Activated B cell treated with CpG ODN at 0.5 μM for 24 hours (primary cell): Measurements from ENCODE around the gene TRIM61. TPM values are rescaled to one million over a fixed set of nuclear protein-coding genes. Genes with fewer than 3 reads are reported as not detected.

Experiments
- ATAC-seq: fragments of 200-7000 bp; cut with Tn5 transposase; one replicate; pipeline ENCODE4 v1.10.0; 2021; ENCODE audit warnings: low read depth, mild to moderate bottlenecking, moderate library complexity
- CTCF ChIA-PET: fragments of 350-600 bp; sonication (Branson Sonifier 250); formaldehyde crosslinking; loops from one replicate; lab custom pipeline; 2021; ENCODE audit warnings: antibody characterized with exemption; lab: Charles Lee
- POLR2A ChIA-PET: fragments of 350-600 bp; sonication (Branson Sonifier 250); formaldehyde crosslinking; loops from one replicate; lab custom pipeline; 2021; ENCODE audit warnings: antibody characterized with exemption; lab: Charles Lee
- DNase-seq: peaks from one replicate; pipeline ENCODE4 v3.0.0; 2022
- H3K27ac Mint-ChIP-seq: one replicate; pipeline ENCODE4 v1.8.0; 2020; ENCODE audit warnings: mixed read lengths
- H3K27me3 Mint-ChIP-seq: one replicate; pipeline ENCODE4 v1.8.0; 2021; ENCODE audit warnings: mixed read lengths
- H3K36me3 Mint-ChIP-seq: one replicate; pipeline ENCODE4 v1.8.0; 2021; ENCODE audit warnings: low read depth, mixed read lengths
- H3K4me1 Mint-ChIP-seq: one replicate; pipeline ENCODE4 v1.8.0; 2021; ENCODE audit warnings: mixed read lengths
- H3K4me3 Mint-ChIP-seq: one replicate; pipeline ENCODE4 v1.8.0; 2020; ENCODE audit warnings: mild to moderate bottlenecking, mixed read lengths
- H3K9me3 Mint-ChIP-seq: one replicate; pipeline ENCODE4 v1.8.0; 2020; ENCODE audit warnings: mixed read lengths
- intact Hi-C: fragments of 100-400 bp; cut with micrococcal nuclease; formaldehyde crosslinking; loops from one replicate; pipeline ENCODE4 v1.15.1; 2024
- total RNA-seq: library from RNA; stranded (reverse); gene quantifications from 2 replicates; pipeline ENCODE4 v1.2.3, GENCODE V29; 2022
- TF ChIP-seq, protein P1 (sequence below): fragments of 200-600 bp; IDR thresholded peaks from one replicate; pipeline ENCODE4 v1.8.0; 2022; ENCODE audit warnings: antibody characterized with exemption, mild to moderate bottlenecking

Gene TRIM61
- total RNA-seq, 1 donor from 2014 or later = 3.6 TPM

DNA sequence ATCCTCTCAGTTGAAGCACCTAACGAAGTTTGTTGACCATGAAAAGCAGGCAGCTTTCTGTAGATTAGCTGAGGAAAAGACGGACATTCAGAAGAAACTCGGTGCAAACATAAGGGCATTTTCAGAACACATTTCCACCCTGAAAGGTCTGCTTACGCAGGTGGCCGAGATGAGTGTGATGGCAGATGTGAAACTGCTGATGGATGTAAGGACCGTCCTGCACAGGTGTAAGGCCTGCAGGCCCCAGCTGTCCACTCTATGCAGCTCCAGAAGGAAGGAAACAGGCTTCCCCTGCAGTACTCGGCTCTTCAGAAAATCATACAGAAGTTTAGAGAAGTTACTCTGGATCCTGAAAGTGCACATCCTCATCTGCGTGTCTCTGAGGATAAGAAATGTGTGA lies 33.5 kb upstream of the TRIM61 start:
- no peaks in the 10 kb centered on the region for H3K36me3 Mint-ChIP-seq
- intact Hi-C loops = no loop called here

DNA sequence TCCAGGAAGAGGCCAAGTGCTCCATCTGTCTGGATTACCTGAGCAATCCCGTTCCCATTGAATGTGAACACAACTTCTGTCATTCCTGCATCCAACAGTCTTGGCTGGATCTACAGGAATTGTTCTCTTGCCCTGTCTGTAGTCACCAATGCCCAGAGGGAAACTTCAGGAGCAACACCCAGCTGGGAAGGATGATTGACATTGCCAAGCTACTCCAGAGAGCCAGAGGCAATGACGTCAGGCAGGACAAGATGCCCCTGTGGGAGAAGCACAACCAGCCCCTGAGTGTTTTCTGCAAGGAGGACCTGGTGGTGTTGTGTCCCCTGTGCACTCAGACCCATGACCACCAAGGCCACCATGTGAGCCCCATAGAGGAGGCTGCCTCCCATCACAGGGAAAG lies 33.0 kb upstream of the TRIM61 start:
- no peaks in the 10 kb centered on the region for H3K4me1 Mint-ChIP-seq
- no peaks in the 10 kb centered on the region for H3K9me3 Mint-ChIP-seq
- intact Hi-C loops = no loop called here
- peaks cover 2% of the 10 kb centered on the region for H3K27me3 Mint-ChIP-seq
- no peak overlapping the region for H3K4me3 Mint-ChIP-seq
- DNase-seq (no peak), ATAC-seq (no peak)
- TF ChIP-seq, protein P1, sequence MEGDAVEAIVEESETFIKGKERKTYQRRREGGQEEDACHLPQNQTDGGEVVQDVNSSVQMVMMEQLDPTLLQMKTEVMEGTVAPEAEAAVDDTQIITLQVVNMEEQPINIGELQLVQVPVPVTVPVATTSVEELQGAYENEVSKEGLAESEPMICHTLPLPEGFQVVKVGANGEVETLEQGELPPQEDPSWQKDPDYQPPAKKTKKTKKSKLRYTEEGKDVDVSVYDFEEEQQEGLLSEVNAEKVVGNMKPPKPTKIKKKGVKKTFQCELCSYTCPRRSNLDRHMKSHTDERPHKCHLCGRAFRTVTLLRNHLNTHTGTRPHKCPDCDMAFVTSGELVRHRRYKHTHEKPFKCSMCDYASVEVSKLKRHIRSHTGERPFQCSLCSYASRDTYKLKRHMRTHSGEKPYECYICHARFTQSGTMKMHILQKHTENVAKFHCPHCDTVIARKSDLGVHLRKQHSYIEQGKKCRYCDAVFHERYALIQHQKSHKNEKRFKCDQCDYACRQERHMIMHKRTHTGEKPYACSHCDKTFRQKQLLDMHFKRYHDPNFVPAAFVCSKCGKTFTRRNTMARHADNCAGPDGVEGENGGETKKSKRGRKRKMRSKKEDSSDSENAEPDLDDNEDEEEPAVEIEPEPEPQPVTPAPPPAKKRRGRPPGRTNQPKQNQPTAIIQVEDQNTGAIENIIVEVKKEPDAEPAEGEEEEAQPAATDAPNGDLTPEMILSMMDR = no peak
- no peaks in the 10 kb centered on the region for H3K36me3 Mint-ChIP-seq
- CTCF ChIA-PET = no interaction called here
- H3K27ac Mint-ChIP-seq = no peak overlapping the region
- POLR2A ChIA-PET = no interaction called here

More for the DNA sequence above, 33.5 kb upstream of the TRIM61 start:
- DNase-seq = no peak
- Mint-ChIP-seq H3K4me1 (no peaks in the 10 kb centered on the region), H3K9me3 (no peaks in the 10 kb centered on the region), H3K27ac (no peak overlapping the region), H3K4me3 (no peak overlapping the region), H3K27me3 (peaks cover 2% of the 10 kb centered on the region)
- TF ChIP-seq, protein P1 = no peak
- POLR2A ChIA-PET = no interaction called here
- CTCF ChIA-PET = no interaction called here
- no peak for ATAC-seq

DNA sequence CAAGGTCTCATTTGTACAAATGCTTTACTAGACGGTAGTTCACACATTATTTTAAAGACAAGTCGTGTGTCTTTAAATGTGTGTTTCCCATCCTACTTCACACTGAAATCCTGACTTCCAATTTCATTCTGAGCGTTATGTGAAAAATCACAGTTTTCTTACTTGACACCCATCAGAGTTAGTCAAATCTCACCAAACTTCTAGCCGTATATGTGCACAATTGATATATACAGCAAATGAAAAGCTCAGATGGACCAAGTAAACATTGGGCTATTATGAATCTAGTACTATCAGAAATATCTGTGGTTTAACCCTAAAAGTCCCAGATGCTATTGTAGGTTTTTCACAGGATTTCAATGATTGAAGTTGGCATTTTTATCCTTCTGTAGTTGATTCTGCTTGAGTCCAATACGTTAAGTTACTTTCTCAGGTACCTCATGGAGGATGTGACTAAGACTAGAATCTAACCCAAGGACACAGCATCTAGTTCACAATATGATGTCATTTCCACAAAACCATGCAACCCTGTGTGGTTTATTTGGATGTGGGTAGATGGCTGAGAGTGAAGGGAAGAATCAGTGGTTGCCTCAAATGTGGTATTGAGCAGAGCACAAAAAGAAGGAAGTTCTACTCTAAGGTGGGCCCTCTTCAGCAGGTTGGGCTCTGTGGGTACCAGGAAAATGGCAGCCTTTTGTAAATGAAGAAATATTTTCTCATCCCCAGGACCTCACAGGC lies 32.2 kb upstream of the TRIM61 start:
- TF ChIP-seq, protein P1 = no peak
- ChIA-PET CTCF (interaction anchor here (0.6 kb wide), 1 partner anchor 1421 kb away, joined by 3 read pairs; no protein-coding TSS in a partner anchor), POLR2A (no interaction called here)
- no peaks in the 10 kb centered on the region for H3K4me1 Mint-ChIP-seq
- H3K27me3 Mint-ChIP-seq = peaks cover 4% of the 10 kb centered on the region
- no peak overlapping the region for H3K27ac Mint-ChIP-seq
- no peak for DNase-seq
- intact Hi-C loops = no loop called here
- ATAC-seq = no peak
- H3K4me3 Mint-ChIP-seq = no peak overlapping the region
- no peaks in the 10 kb centered on the region for H3K9me3 Mint-ChIP-seq
- H3K36me3 Mint-ChIP-seq = no peaks in the 10 kb centered on the region

DNA sequence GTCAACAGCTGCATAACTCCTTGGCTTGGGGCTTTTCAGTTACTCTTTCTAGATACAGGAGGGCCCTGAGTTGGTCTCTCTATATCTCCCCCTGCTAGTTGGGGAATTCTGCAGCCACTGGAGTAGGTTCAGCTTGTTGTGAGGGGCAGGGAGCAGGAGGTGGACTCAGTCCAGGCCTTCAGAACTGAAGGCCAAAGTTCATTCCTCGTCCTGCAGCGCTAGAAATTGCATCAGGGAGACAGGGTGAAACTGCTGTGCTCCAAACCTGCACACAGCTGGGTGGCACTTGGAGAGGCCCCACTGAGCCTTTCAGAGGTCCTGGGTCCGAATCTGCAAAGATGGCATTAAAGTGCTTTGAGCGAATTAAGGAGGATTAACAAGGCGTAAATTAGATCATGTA lies 29.4 kb upstream of the TRIM61 start:
- TF ChIP-seq, protein P1 = no peak
- intact Hi-C loops = no loop called here
- ATAC-seq = no peak
- no peaks in the 10 kb centered on the region for H3K36me3 Mint-ChIP-seq
- peaks cover 4% of the 10 kb centered on the region for H3K27me3 Mint-ChIP-seq
- ChIA-PET CTCF (no interaction called here), POLR2A (no interaction called here)
- no peaks in the 10 kb centered on the region for H3K9me3 Mint-ChIP-seq
- no peak overlapping the region for H3K27ac Mint-ChIP-seq
- H3K4me1 Mint-ChIP-seq = no peaks in the 10 kb centered on the region
- DNase-seq = no peak
- no peak overlapping the region for H3K4me3 Mint-ChIP-seq

DNA sequence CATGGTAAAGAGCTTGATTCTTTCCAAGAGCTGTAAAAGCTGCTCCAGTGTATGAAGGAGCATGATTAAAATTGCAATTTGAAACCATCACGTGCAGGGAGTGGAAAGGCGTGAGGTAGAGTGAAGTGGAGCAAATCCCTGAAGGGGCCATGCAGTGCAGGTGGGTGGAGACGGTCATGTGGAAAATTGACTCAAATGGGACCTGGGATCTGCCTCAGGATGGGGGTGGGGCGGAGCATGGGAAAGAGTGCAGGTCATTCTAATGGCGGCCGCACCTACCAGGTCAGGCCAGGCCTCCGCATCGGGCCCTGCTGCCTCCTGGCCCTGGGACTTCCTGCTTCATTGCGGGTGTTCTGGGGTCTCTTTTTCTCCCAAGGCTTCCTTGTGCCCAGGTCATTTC lies 29.0 kb upstream of the TRIM61 start:
- no peaks in the 10 kb centered on the region for H3K9me3 Mint-ChIP-seq
- ChIA-PET POLR2A (no interaction called here), CTCF (no interaction called here)
- H3K4me1 Mint-ChIP-seq = no peaks in the 10 kb centered on the region
- H3K27ac Mint-ChIP-seq = no peak overlapping the region
- intact Hi-C loops = no loop called here
- H3K4me3 Mint-ChIP-seq = no peak overlapping the region
- peaks cover 4% of the 10 kb centered on the region for H3K27me3 Mint-ChIP-seq
- TF ChIP-seq, protein P1 = no peak
- DNase-seq = no peak
- H3K36me3 Mint-ChIP-seq = no peaks in the 10 kb centered on the region
- ATAC-seq = no peak
